Testis (tissue), 2 donors: Measurements from ENCODE around the gene ANKRD33.

ENCODE experiments used
- POLR2A ChIP-seq: fragments of 450-650 bp; IDR thresholded peaks from one replicate; pipeline ENCODE4 v1.6.1; 2017; ENCODE audit warnings: antibody characterized with exemption, mild to moderate bottlenecking, moderate library complexity
- TF ChIP-seq, protein P1 (sequence below), 3 experiments: fragments of 450-650 bp in 2 of 3; fragments of 200-600 bp in 1 of 3; sonication (generic) in 1 of 3; IDR thresholded peaks; one replicate each; pipeline ENCODE4 v1.5.1; 2016 to 2019; ENCODE audit warnings: antibody characterized with exemption in 3 of 3, mild to moderate bottlenecking in 2 of 3, moderate library complexity in 1 of 3

DNA sequence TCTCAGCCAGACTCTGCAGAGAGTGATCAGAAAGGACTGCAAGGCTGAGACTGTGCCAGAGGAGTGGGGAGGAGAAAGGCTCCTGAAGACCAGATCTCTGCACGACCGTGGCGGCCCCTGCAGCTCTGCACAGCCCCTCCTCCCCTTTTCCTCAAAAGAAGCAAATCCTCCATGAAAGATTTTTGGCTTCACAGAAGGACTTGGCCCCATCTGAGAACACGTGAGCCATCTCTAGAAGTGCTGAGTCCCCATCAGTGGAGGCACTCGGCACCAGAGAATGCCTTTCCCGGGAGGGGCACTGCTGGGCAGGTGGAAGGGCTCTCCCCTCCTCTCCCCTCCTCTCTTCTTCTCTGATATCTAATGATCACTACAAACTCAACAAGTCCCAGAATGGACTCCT, 46.2 kb upstream of the ANKRD33 start:
- TF ChIP-seq POLR2A: no peak
- TF ChIP-seq, protein P1, sequence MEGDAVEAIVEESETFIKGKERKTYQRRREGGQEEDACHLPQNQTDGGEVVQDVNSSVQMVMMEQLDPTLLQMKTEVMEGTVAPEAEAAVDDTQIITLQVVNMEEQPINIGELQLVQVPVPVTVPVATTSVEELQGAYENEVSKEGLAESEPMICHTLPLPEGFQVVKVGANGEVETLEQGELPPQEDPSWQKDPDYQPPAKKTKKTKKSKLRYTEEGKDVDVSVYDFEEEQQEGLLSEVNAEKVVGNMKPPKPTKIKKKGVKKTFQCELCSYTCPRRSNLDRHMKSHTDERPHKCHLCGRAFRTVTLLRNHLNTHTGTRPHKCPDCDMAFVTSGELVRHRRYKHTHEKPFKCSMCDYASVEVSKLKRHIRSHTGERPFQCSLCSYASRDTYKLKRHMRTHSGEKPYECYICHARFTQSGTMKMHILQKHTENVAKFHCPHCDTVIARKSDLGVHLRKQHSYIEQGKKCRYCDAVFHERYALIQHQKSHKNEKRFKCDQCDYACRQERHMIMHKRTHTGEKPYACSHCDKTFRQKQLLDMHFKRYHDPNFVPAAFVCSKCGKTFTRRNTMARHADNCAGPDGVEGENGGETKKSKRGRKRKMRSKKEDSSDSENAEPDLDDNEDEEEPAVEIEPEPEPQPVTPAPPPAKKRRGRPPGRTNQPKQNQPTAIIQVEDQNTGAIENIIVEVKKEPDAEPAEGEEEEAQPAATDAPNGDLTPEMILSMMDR (IDR thresholded peaks at IDR 0.05): no peak
